Heart left ventricle (tissue), 16 donors: Measurements from ENCODE around the gene CRIP2. TPM values are rescaled to one million over a fixed set of nuclear protein-coding genes. Genes with fewer than 3 reads are reported as not detected.

ENCODE experiments used
- ATAC-seq, 4 donors: fragments of 200-7000 bp; cut with Tn5 transposase; one replicate each; pipeline ENCODE4 v1.9.1; 2020 to 2022; ENCODE audit warnings: moderate library complexity in 4 of 4, mild to moderate bottlenecking in 3 of 4, moderate number of reproducible peaks in 1 of 4
- DNase-seq, 5 donors: peaks; one replicate each; pipeline ENCODE4 v3.0.0-alpha.2; 2020
- H3K27ac ChIP-seq, 12 donors: fragments of 200-600 bp; sonication (generic) in 4 of 12; one replicate each; pipeline versions ENCODE4 v1.5.0 to v1.8.0; 2016 to 2022; ENCODE audit warnings: mild to moderate bottlenecking in 2 of 12
- H3K27me3 ChIP-seq, 9 donors: fragments of 200-600 bp; sonication (generic) in 2 of 9; one replicate each; pipeline versions ENCODE4 v1.5.1 to v1.8.0; 2016 to 2022; ENCODE audit warnings: mild to moderate bottlenecking in 3 of 9
- H3K36me3 ChIP-seq, 9 donors: fragments of 200-600 bp; sonication (generic) in 2 of 9; one replicate each; pipeline versions ENCODE4 v1.5.0 to v1.8.0; 2018 to 2022; ENCODE audit warnings: mild to moderate bottlenecking in 2 of 9
- H3K4me1 ChIP-seq, 12 donors: fragments of 200-600 bp; sonication (generic) in 4 of 12; one replicate each; pipeline versions ENCODE4 v1.5.0 to v1.8.0; 2016 to 2022; ENCODE audit warnings: mild to moderate bottlenecking in 3 of 12
- H3K4me3 ChIP-seq, 12 donors: fragments of 200-600 bp; sonication (generic) in 4 of 12; one replicate each; pipeline versions ENCODE4 v1.5.0 to v1.8.0; 2017 to 2022; ENCODE audit warnings: mild to moderate bottlenecking in 9 of 12, moderate library complexity in 4 of 12
- H3K9me3 ChIP-seq, 12 donors: fragments of 200-600 bp; sonication (generic) in 4 of 12; one replicate each; pipeline versions ENCODE4 v1.5.0 to v1.8.0; 2016 to 2022; ENCODE audit warnings: mild to moderate bottlenecking in 1 of 12
- CTCF ChIP-seq, 12 donors: fragments of 200-600 bp; sonication (generic) in 4 of 12; IDR thresholded peaks; one replicate each; pipeline versions ENCODE4 v1.5.0 to v1.8.0; 2018 to 2022; ENCODE audit warnings: antibody characterized with exemption in 12 of 12, mild to moderate bottlenecking in 5 of 12
- POLR2A ChIP-seq, 2 donors: fragments of 450-650 bp; IDR thresholded peaks; one replicate each; pipeline ENCODE4 v1.6.1; 2017; ENCODE audit warnings: antibody characterized with exemption in 2 of 2, mild to moderate bottlenecking in 2 of 2, moderate library complexity in 2 of 2
- WGBS, 4 donors: extraction: QIAGEN DNeasy Blood & Tissue Kit in 2 of 4; methylation state at CpG; one replicate each; pipeline versions ENCODE4 v1.1.5 to v1.1.7; 2013 to 2018; 5-methylcytosine and 5-hydroxymethylcytosine counted together
- intact Hi-C, 10 donors: fragments of 100-400 bp; cut with DNase I; formaldehyde crosslinking; loops; one replicate each; pipeline versions ENCODE4 v1.11.1 to v1.14.2; 2022
- polyA plus RNA-seq, 2 donors: library from polyadenylated mRNA; stranded (reverse); fragments of 200-250 nt; gene quantifications; one replicate each; pipeline ENCODE4 v1.2.3, GENCODE V29; 2013
- total RNA-seq, 9 donors: library from RNA; depleted of rRNA in 2 of 9; stranded (reverse); fragments of >200 nt in 2 of 9; fragmentation: NEBNext Ultra II Directional in 3 of 9; extraction: Animal tissue kit (Norgen Biotek cat#: 25700) in 3 of 9; gene quantifications; one replicate each; pipeline versions ENCODE4 v1.1.0 to v1.2.4, GENCODE V29; 2016 to 2023
- donor health status: ischemic (EF 13 %, LVEDD 7.1; RV severe dilation, severe dysfunction).
- donor health status: healthy with polysubstance abuse.
- donor health status: DM: no; HTN: yes; CAD: no.
- donor health status: DM: no; HTN: no; CAD: no.
- donor health status: ischemic (EF 25% LVEDD 6.9; RV normal size, moderate dysfunction).
- donor health status: ischemic (EF 25% LVEDD 5.7; RV mildly dilated, moderate dysfunction).
- donor health status: healthy.
- donor health status: DM: yes; HTN: yes; CAD: no.
- donor health status: ischemic (EF 35%, LVEDD 5.7; RV mildly dilated, moderate dysfunction).
- donor health status: nonischemic (EF 11% LVEDD 7.7; RV severe dilation, severe dysfunction).
- donor health status: DM: yes; HTN: yes; CAD: no.
- donor health status: PGD.
- donor health status: ischemic (EF 29% LVEDD 5.4; RV normal size, mild dysfunction).
- donor health status: nonischemic (EF 23%, LVEDD 6.1; RV moderate dilation, normal function).

The CRIP2 gene
- total and polyA plus RNA-seq, 11 donors, result 695 to 1,715 (median 851) TPM

GRCh38 chr14:105433161-105433605 is 41.4 kb upstream of the CRIP2 start:
- intact Hi-C loops, result no loop called here
- Histone ChIP-seq H3K9me3 (peaks cover 0 to 19% (median 0%) of the 10 kb centered on the region in 12 donors), H3K27ac (no peak overlapping the region), H3K4me1 (peaks cover 0 to 17% (median 8%) of the 10 kb centered on the region in 12 donors), H3K4me3 (no peak overlapping the region), H3K27me3 (no peaks in the 10 kb centered on the region), H3K36me3 (peaks cover 0 to 7% (median 0%) of the 10 kb centered on the region in 9 donors)
- TF ChIP-seq CTCF (IDR thresholded peaks at IDR 0.05), result no peak
- no peak for TF ChIP-seq POLR2A (IDR thresholded peaks at IDR 0.05)
- ATAC-seq (no peak), DNase-seq (peak in 1 of 5 donors; percentile 58)
- WGBS, 4 donors, result 85 to 88% (median 86%) methylated on average over 17 of the region's 17 CpGs

GRCh38 chr14:105436402-105436801 is 38.2 kb upstream of the CRIP2 start:
- DNase-seq (no peak), ATAC-seq (no peak)
- Histone ChIP-seq H3K36me3 (peaks cover 0 to 17% (median 0%) of the 10 kb centered on the region in 9 donors), H3K27me3 (no peaks in the 10 kb centered on the region), H3K4me1 (peaks cover 0 to 17% (median 0%) of the 10 kb centered on the region in 12 donors), H3K4me3 (no peak overlapping the region), H3K27ac (no peak overlapping the region), H3K9me3 (peaks cover 0 to 13% (median 0%) of the 10 kb centered on the region in 12 donors)
- no peak for TF ChIP-seq POLR2A (IDR thresholded peaks at IDR 0.05)
- no peak for TF ChIP-seq CTCF (IDR thresholded peaks at IDR 0.05)
- intact Hi-C loops, result no loop called here
- 79 to 87% (median 83%) methylated on average over 12 of the region's 12 CpGs for WGBS, 4 donors

- H3K4me3 ChIP-seq, result no peak overlapping the region
- 85 to 89% (median 87%) methylated on average over 27 to 31 of the region's 31 CpGs for WGBS, 4 donors
- peak in 1 of 5 donors; percentile 44 for DNase-seq
- ATAC-seq, result no peak
- H3K9me3 ChIP-seq, result peaks cover 0 to 8% (median 0%) of the 10 kb centered on the region in 12 donors
- no peaks in the 10 kb centered on the region for H3K27me3 ChIP-seq
- intact Hi-C loops, result no loop called here
- TF ChIP-seq POLR2A (IDR thresholded peaks at IDR 0.05), result no peak
- TF ChIP-seq CTCF (IDR thresholded peaks at IDR 0.05), result no peak
- H3K36me3 ChIP-seq, result peaks cover 0 to 19% (median 2%) of the 10 kb centered on the region in 9 donors
- H3K4me1 ChIP-seq, result peaks cover 0 to 17% (median 0%) of the 10 kb centered on the region in 12 donors
- H3K27ac ChIP-seq, result no peak overlapping the region
Measured at GRCh38 chr14:105436891-105437722, 37.5 kb upstream of the CRIP2 start.

GRCh38 chr14:105437723-105438500 is 36.7 kb upstream of the CRIP2 start:
- Histone ChIP-seq H3K27ac (no peak overlapping the region), H3K9me3 (peaks cover 0 to 8% (median 0%) of the 10 kb centered on the region in 12 donors), H3K27me3 (no peaks in the 10 kb centered on the region), H3K36me3 (peaks cover 0 to 25% (median 11%) of the 10 kb centered on the region in 9 donors), H3K4me1 (peaks cover 0 to 17% (median 0%) of the 10 kb centered on the region in 12 donors), H3K4me3 (no peak overlapping the region)
- intact Hi-C loops, result no loop called here
- 88 to 95% (median 90%) methylated on average over 5 to 18 of the region's 18 CpGs for WGBS, 4 donors
- ATAC-seq, result no peak
- TF ChIP-seq CTCF (IDR thresholded peaks at IDR 0.05) (no peak), POLR2A (IDR thresholded peaks at IDR 0.05) (no peak)
- peak in 1 of 5 donors; percentile 53 for DNase-seq
